GM15510 (cell line): ENCODE data around the gene TLR1.

Experiments used
- POLR2A ChIP-seq: IDR thresholded peaks from 3 replicates; pipeline ENCODE4 v1.6.1; 2011; ENCODE audit warnings: borderline replicate concordance; ENCODE audit not compliant: insufficient read length; ENCODE audit errors: extremely low read depth

Gene TLR1

GRCh38 chr4:38764277-38764676, 40.3 kb downstream of the TLR1 start:
- TF ChIP-seq POLR2A: no peak

GRCh38 chr4:38762560-38762959, 42.0 kb downstream of the TLR1 start:
- peak; percentile 47 for TF ChIP-seq POLR2A

- no peak for TF ChIP-seq POLR2A
Observed at GRCh38 chr4:38759790-38760122, 44.8 kb downstream of the TLR1 start.

- TF ChIP-seq POLR2A: no peak
Observed at GRCh38 chr4:38759113-38759789, 45.3 kb downstream of the TLR1 start.

GRCh38 chr4:38757945-38758600, 46.5 kb downstream of the TLR1 start:
- no peak for TF ChIP-seq POLR2A

GRCh38 chr4:38752941-38753806, 51.4 kb downstream of the TLR1 start:
- no peak for TF ChIP-seq POLR2A

GRCh38 chr4:38752372-38752940, 52.1 kb downstream of the TLR1 start:
- no peak for TF ChIP-seq POLR2A

GRCh38 chr4:38751341-38752010, 53.1 kb downstream of the TLR1 start:
- no peak for TF ChIP-seq POLR2A

- TF ChIP-seq POLR2A: no peak
Observed at GRCh38 chr4:38749336-38749735, 55.3 kb downstream of the TLR1 start.

GRCh38 chr4:38747629-38748028, 57.0 kb downstream of the TLR1 start:
- TF ChIP-seq POLR2A: no peak
